Large intestine (tissue), 3 donors: ENCODE results near the gene NCOA7. TPM values are rescaled to one million over a fixed set of nuclear protein-coding genes. Genes with fewer than 3 reads are reported as not detected.

Source experiments
- DNase-seq, 2 donors: peaks; one replicate each; pipeline versions ENCODE4 v3.0.0 to v3.0.0-alpha.2; 2013
- H3K27ac ChIP-seq: one replicate; pipeline ENCODE4 v1.5.1; 2013; ENCODE audit warnings: low read length
- H3K27me3 ChIP-seq: 2 replicates; pipeline ENCODE4 v1.6.1; 2013; ENCODE audit warnings: low read length; ENCODE audit not compliant: control insufficient read depth, insufficient read depth
- H3K36me3 ChIP-seq: 2 replicates; pipeline ENCODE4 v1.6.1; 2013; ENCODE audit warnings: low read length; ENCODE audit not compliant: control insufficient read depth, insufficient read depth
- H3K4me1 ChIP-seq: one replicate; pipeline ENCODE4 v1.6.1; 2013; ENCODE audit warnings: low read length; ENCODE audit not compliant: control insufficient read depth, insufficient read depth
- H3K4me3 ChIP-seq: one replicate; pipeline ENCODE4 v1.5.1; 2013; ENCODE audit warnings: low read length
- H3K9me3 ChIP-seq: one replicate; pipeline ENCODE4 v1.6.1; 2013; ENCODE audit warnings: mild to moderate bottlenecking, low read depth, low read length, moderate library complexity; ENCODE audit not compliant: control insufficient read depth
- WGBS: methylation state at CpG from one replicate; pipeline ENCODE4 v1.1.5; 2013; ENCODE audit warnings: low lambda C conversion rate; ENCODE audit not compliant: insufficient coverage; 5-methylcytosine and 5-hydroxymethylcytosine counted together
- polyA plus RNA-seq: library from polyadenylated mRNA; unstranded; fragments of 120-200 nt; gene quantifications from one replicate; pipeline ENCODE4 v1.2.1, GENCODE V29; 2013

Gene NCOA7
- polyA plus RNA-seq, 1 donor, result 78.7 TPM

DNA sequence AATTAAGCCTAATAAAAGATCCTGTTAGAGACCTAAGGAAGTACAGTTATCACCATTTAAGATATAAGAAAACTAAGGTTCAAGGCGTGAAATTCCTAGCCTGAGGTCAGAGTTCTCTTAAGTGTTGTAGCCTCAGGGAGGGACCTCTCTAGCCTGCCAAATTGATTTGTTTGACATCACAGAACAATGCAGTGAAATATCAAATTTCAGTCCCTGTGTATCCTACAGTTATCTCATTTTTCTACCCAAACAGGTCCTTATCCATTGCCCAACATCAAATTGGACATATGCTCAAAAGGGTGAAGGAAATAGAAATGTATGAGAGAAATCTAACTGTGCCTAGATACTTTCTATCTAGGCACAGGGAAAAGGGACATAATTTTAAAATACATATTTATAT, 63.0 kb downstream of the NCOA7 start:
- peaks cover 14% of the 10 kb centered on the region for H3K36me3 ChIP-seq
- H3K4me1 ChIP-seq, result no peaks in the 10 kb centered on the region
- DNase-seq, result no peak
- no peaks in the 10 kb centered on the region for H3K27me3 ChIP-seq
- WGBS, result no CpG with 5 or more reads among the region's 1 CpG
- no peak overlapping the region for H3K27ac ChIP-seq
- H3K9me3 ChIP-seq, result no peaks in the 10 kb centered on the region
- no peak overlapping the region for H3K4me3 ChIP-seq

DNA sequence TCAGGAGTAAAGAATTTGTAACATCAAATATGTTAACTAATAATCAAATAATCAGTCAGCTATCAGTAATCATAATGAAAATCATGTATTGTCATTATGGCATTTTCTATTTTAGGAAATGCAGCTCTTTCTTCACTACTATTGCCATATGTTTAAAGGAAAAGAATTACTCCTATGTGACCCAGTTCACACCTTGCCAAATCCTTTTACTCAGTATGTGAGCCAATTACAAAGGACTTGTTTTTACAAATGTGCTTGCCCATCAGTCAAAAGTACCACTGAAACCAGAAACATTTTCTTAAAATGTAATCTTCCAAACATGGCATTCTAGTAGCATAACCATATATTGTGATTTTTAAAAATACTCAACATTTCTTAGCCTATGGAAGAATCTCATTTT, 63.6 kb downstream of the NCOA7 start:
- no peaks in the 10 kb centered on the region for H3K4me1 ChIP-seq
- no peak for DNase-seq
- no peak overlapping the region for H3K27ac ChIP-seq
- H3K9me3 ChIP-seq, result no peaks in the 10 kb centered on the region
- peaks cover 14% of the 10 kb centered on the region for H3K36me3 ChIP-seq
- H3K4me3 ChIP-seq, result no peak overlapping the region
- no peaks in the 10 kb centered on the region for H3K27me3 ChIP-seq

DNA sequence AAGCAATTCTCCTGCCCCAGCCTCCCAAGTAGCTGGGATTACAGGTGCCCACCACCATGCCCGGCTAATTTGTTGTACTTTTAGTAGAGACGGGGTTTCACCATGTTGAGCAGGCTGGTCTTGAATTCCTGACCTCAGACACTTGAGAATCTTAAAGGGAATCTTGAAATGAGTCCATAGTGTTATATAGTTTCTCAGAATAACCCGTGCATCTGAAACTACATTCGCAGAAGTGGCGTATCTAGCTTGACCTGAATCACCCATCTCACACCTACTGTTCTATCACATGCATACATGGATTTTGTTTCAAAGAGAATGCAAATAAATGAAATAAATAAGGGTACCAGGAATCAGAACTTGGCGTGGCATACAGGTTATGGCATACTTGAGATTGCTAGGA, 65.0 kb downstream of the NCOA7 start:
- Histone ChIP-seq H3K9me3 (no peaks in the 10 kb centered on the region), H3K27me3 (no peaks in the 10 kb centered on the region), H3K4me1 (no peaks in the 10 kb centered on the region), H3K27ac (no peak overlapping the region), H3K36me3 (peaks cover 14% of the 10 kb centered on the region), H3K4me3 (no peak overlapping the region)
- WGBS, result 100% methylated on average over 1 of the region's 6 CpGs
- DNase-seq, result no peak

DNA sequence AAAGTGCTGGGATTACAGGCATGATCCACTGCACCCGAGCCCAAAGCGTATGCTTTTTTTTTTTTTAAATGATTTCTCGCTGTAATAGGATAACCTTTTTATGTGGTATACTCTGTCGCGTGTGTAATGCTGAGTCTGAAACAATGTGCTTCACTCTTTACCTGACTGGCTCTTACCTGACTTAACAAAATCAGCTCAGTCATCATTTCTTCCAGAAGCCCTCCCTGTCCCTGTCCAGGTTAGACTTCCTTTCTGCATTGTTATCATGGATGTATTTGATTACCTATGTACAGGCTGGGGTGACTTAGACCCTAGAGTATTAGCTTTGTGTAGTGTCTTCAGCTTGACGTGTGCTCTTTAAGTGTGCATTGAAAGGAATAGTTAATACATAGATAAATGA, 67.1 kb downstream of the NCOA7 start:
- no peaks in the 10 kb centered on the region for H3K4me1 ChIP-seq

DNA sequence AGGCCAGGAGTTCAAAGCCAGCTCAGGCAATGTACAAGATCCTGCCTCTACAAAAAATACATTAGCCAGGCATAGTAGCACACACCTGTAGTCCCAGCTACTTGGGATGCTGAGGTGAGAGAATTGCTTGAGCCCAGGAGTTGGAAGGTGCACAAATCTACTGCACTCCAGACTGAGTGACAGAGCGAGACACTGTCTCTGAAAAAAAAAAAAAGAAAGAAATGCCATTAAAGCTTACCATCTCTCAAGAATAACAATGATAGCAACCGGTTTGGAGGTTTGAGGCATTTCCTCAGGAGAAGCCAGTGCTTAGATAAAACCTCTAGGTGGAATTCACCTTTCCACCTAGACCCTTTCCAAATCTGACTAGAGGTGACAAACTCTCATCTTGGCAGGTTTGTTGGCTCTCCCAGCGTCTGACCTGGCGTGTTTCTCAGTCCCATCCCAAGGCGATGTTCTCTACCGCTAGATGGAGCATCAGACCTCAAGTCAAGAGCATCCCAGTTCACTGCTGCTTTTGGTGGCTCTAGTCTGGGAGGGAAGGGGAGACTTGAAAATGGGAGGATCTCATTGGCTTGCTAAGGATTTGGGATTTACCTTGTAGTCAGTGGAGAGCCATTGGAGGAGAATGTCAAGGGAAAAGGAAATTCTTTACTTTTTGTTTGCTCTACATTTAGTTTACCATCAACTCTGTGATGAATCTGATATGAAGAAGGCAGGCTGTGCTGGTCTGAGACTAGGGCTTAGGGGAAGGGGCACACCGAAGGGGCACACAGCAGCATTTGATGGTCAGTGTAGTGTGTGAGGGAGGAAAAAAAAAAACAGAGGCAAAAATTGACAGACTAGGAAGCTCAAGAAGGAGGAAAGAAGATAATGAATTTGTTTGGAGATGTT, 67.9 kb downstream of the NCOA7 start:
- Histone ChIP-seq H3K4me3 (no peak overlapping the region), H3K27ac (no peak overlapping the region), H3K36me3 (peaks cover 14% of the 10 kb centered on the region), H3K9me3 (no peaks in the 10 kb centered on the region), H3K4me1 (no peaks in the 10 kb centered on the region), H3K27me3 (no peaks in the 10 kb centered on the region)
- WGBS, result 91% methylated on average over 1 of the region's 7 CpGs
- DNase-seq, result peak; percentile 55 to 58

More for the DNA sequence above, 67.1 kb downstream of the NCOA7 start:
- Histone ChIP-seq H3K9me3 (no peaks in the 10 kb centered on the region), H3K36me3 (peaks cover 14% of the 10 kb centered on the region), H3K27ac (no peak overlapping the region), H3K27me3 (no peaks in the 10 kb centered on the region), H3K4me3 (no peak overlapping the region)
- WGBS, result 94% methylated on average over 3 of the region's 6 CpGs
- no peak for DNase-seq

DNA sequence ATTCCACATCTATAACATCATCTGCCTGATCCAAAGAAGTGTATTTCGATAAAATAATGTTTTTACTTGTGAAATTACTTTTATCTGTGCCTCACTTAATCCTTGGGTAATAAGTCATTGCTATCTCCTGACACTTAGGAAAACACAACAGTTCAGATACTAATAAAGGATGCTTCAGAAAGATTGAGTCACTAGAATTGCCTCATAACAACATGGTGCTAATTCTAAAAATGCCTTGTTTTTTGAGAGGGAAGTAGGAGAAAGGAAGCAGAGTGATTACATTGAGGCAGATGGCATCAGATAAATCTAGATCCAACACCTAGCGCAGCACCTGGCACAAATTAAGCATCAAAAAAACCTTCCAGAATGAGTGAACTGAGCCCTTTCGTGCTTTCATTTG, 69.0 kb downstream of the NCOA7 start:
- no peaks in the 10 kb centered on the region for H3K27me3 ChIP-seq
- WGBS, result 60% methylated on average over 1 of the region's 3 CpGs
- no peaks in the 10 kb centered on the region for H3K9me3 ChIP-seq
- no peak overlapping the region for H3K27ac ChIP-seq
- peaks cover 14% of the 10 kb centered on the region for H3K36me3 ChIP-seq
- DNase-seq, result no peak
- no peaks in the 10 kb centered on the region for H3K4me1 ChIP-seq
- no peak overlapping the region for H3K4me3 ChIP-seq

DNA sequence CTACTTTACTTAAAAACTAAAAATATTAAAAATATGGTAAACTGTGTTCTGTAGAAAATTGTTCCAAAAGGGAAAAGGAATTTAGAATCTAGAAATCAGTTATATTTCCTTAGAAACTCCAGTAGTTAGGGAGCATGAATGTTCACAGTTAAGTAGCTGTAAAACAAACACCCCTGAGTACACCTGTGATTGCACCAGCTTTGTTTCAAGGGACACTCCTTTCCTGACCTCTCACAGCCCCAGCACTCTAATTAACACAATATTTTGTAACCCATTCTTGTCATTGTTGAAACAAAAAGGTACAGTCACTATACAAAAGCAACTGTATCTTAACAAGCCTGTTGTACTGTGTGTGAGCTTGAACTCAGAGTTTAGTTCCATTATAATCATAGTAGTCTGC, 72.3 kb downstream of the NCOA7 start:
- Histone ChIP-seq H3K36me3 (no peaks in the 10 kb centered on the region), H3K27ac (no peak overlapping the region)

DNA sequence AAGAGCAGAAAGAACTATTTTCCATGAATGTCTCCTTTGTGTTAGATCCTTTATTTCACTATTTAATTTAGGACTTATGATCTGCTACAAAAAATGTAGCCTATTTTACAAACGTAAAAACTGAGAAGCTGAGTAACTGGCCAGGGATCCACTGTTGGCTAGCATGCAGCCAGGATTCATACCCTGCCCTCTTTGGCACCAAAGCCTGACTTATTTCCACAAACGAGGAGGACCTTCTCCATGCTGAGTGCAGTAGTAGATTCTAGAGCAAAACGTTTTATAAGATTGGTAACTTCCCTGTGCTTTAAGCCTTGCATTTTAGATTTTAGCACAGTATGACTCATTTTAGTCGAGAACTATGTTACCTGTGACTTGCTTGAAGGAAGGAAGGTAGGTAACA, 74.3 kb downstream of the NCOA7 start:
- Histone ChIP-seq H3K27me3 (no peaks in the 10 kb centered on the region), H3K4me1 (no peaks in the 10 kb centered on the region), H3K36me3 (peaks cover 4% of the 10 kb centered on the region), H3K4me3 (no peak overlapping the region), H3K9me3 (no peaks in the 10 kb centered on the region), H3K27ac (no peak overlapping the region)
- DNase-seq, result no peak
- WGBS, result no CpG with 5 or more reads among the region's 4 CpGs

More for the DNA sequence above, 72.3 kb downstream of the NCOA7 start:
- DNase-seq, result no peak
- no peaks in the 10 kb centered on the region for H3K9me3 ChIP-seq
- no peak overlapping the region for H3K4me3 ChIP-seq
- no peaks in the 10 kb centered on the region for H3K27me3 ChIP-seq
- H3K4me1 ChIP-seq, result no peaks in the 10 kb centered on the region

DNA sequence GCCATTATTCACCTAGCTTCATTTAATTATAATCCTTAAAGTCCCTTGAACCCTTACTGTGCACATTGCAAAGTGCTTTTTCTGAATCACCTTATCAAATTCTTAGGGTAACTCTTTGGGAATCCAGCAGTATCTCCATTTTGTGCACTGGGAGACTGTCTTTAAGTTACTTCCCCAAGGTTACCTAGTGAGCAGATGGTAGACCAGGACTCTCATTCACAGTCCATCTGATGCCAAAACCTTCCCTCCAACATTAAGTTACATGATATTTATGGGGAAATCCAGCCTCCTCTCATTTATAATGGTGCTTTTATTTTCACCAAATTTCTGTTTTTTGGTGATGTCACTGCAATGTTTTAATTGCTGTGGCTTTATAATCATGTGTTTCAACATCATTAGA, 75.7 kb downstream of the NCOA7 start:
- no peak overlapping the region for H3K4me3 ChIP-seq
- H3K9me3 ChIP-seq, result no peaks in the 10 kb centered on the region
- peaks cover 8% of the 10 kb centered on the region for H3K36me3 ChIP-seq
- no peak overlapping the region for H3K27ac ChIP-seq
- no peaks in the 10 kb centered on the region for H3K27me3 ChIP-seq
- H3K4me1 ChIP-seq, result no peaks in the 10 kb centered on the region
- no peak for DNase-seq

DNA sequence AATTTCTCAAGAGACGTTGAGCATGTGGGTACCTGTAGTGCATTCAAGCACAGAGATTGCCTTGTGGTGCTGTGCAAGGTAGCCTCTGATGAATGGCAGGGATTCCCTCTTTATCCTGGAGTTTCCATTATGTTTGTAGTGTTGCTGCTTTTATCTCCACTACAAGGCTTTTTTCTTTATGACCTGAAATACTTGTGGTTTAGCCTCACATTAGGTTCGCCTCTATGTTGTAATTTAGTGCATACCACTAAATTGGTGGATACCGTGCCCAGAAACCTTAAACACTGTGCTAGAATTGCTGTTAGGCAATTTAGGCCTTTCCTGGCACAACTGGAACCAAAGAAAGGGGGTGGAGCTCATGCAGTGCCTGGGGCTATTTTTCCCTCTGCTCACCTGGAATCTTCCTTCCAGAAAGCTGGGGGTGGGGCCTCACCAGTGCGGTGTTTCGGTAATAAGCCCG, 76.8 kb downstream of the NCOA7 start:
- no peaks in the 10 kb centered on the region for H3K4me1 ChIP-seq
- WGBS, result 100% methylated on average over 1 of the region's 6 CpGs
- H3K4me3 ChIP-seq, result no peak overlapping the region
- H3K27me3 ChIP-seq, result no peaks in the 10 kb centered on the region
- no peak overlapping the region for H3K27ac ChIP-seq
- H3K36me3 ChIP-seq, result peaks cover 8% of the 10 kb centered on the region
- no peak for DNase-seq
- no peaks in the 10 kb centered on the region for H3K9me3 ChIP-seq

DNA sequence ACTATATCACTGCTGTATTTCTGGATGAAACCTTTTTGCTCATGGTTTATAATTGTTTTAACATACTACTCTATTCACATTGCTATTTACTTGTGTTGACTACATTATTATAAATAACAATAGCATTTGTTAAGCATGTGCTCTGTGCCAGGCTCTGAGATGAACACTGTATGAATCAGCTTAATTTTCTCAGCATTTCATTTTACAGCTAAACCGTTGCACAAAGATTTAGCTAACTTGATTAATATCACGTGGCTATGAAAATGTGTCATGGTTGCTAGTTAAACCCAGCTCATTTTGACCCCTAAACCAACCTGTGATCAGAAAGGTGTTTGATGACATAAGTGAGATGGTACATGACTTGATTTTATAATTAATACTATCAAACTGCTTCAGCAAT, 77.5 kb downstream of the NCOA7 start:
- Histone ChIP-seq H3K27me3 (no peaks in the 10 kb centered on the region), H3K4me3 (no peak overlapping the region), H3K27ac (no peak overlapping the region), H3K4me1 (no peaks in the 10 kb centered on the region), H3K9me3 (no peaks in the 10 kb centered on the region), H3K36me3 (peaks cover 8% of the 10 kb centered on the region)
- no peak for DNase-seq
- WGBS, result 71% methylated on average over 1 of the region's 2 CpGs
